HepG2 (cell line): ENCODE data around the gene HBS1L. TPM values are rescaled to one million over a fixed set of nuclear protein-coding genes. Genes with fewer than 3 reads are reported as not detected.

ENCODE experiments used
- ATAC-seq: fragments of 200-7000 bp; cut with Tn5 transposase; 3 replicates; pipeline ENCODE4 v1.9.1; 2020; ENCODE audit warnings: mild to moderate bottlenecking, moderate library complexity
- BruUV-seq: library from RNA; stranded (reverse); fragments of 400-500 nt; replicated peaks from 2 replicates; lab custom pipeline; 2021; lab: Mats Ljungman, UMichigan
- CTCF ChIA-PET: fragments of 300-600 bp; formaldehyde crosslinking; extraction: SDS; loops from one replicate; lab custom pipeline; 2021; ENCODE audit warnings: low total read pairs, inconsistent platforms, low intra/inter-chr PET ratio; lab: Yijun Ruan, JAX
- POLR2A ChIA-PET: fragments of 350-600 bp; sonication (Branson Sonifier 250); formaldehyde crosslinking; loops from one replicate; lab custom pipeline; 2020; ENCODE audit warnings: antibody characterized with exemption, inconsistent platforms; lab: Yijun Ruan, JAX
- DNase-seq: peaks from one replicate; pipeline ENCODE4 v3.0.0-alpha.2; 2015; ENCODE audit warnings: low spot score
- FAIRE-seq: peaks from 3 replicates; lab custom pipeline; 2011; peaks lifted over from hg19 to GRCh38; lab: Jason Lieb, UNC
- H2AFZ ChIP-seq: one replicate; pipeline ENCODE4 v1.6.1; 2011; ENCODE audit warnings: low read length, inconsistent platforms
- H3K27ac ChIP-seq: fragments of 300-600 bp; 3 replicates; pipeline ENCODE4 v1.8.0; 2011; ENCODE audit warnings: mixed run types, mild to moderate bottlenecking, mixed read lengths, low read length, inconsistent platforms; ENCODE audit not compliant: insufficient read depth; ENCODE audit errors: extremely low read length
- H3K27me3 ChIP-seq, 2 experiments: fragments of 200-600 bp in 1 of 2; 2 replicates in 1 of 2; 3 replicates in 1 of 2; pipeline versions ENCODE4 v1.6.0 to v1.8.0; 2011; ENCODE audit warnings: low read length in 2 of 2, mild to moderate bottlenecking in 2 of 2, moderate library complexity in 2 of 2, inconsistent platforms in 1 of 2; ENCODE audit not compliant: insufficient read depth in 2 of 2, control insufficient read depth in 1 of 2
- H3K36me3 ChIP-seq, 2 experiments: fragments of 200-600 bp in 1 of 2; replicated peaks in 1 of 2; 2 replicates in 1 of 2; 3 replicates in 1 of 2; pipeline versions ENCODE4 v1.5.1 to v1.8.0; 2011; ENCODE audit warnings: low read length in 2 of 2, inconsistent platforms in 1 of 2; ENCODE audit not compliant: insufficient read depth in 2 of 2, control insufficient read depth in 1 of 2
- H3K4me1 ChIP-seq: 2 replicates; pipeline ENCODE4 v1.5.1; 2012; ENCODE audit warnings: low read length, inconsistent platforms; ENCODE audit not compliant: insufficient read depth
- H3K4me2 ChIP-seq: 2 replicates; pipeline ENCODE4 v1.6.0; 2011; ENCODE audit warnings: low read depth, low read length, inconsistent platforms
- H3K4me3 ChIP-seq, 3 experiments: fragments of 200-600 bp in 1 of 3; sonication (generic), shearing (Covaris generic) in 1 of 3; replicated peaks in 1 of 3; 2 replicates each; pipeline ENCODE4 v1.5.1; 2011 to 2016; ENCODE audit warnings: low read length in 3 of 3, inconsistent platforms in 2 of 3, low read depth in 2 of 3, mild to moderate bottlenecking in 2 of 3, control low read depth in 1 of 3, mixed read lengths in 1 of 3; ENCODE audit not compliant: insufficient read depth in 1 of 3
- H3K79me2 ChIP-seq: one replicate; pipeline ENCODE4 v1.6.1; 2011; ENCODE audit warnings: low read length, inconsistent platforms; ENCODE audit not compliant: insufficient read depth
- H3K9ac ChIP-seq: 2 replicates; pipeline ENCODE4 v1.6.0; 2011; ENCODE audit warnings: mild to moderate bottlenecking, low read depth, low read length, inconsistent platforms; ENCODE audit not compliant: insufficient read depth
- H3K9me3 ChIP-seq: 2 replicates; pipeline ENCODE4 v1.5.1; 2012; ENCODE audit warnings: mild to moderate bottlenecking, low read length
- H4K20me1 ChIP-seq: 2 replicates; pipeline ENCODE4 v1.6.0; 2011; ENCODE audit warnings: inconsistent platforms, mild to moderate bottlenecking, low read length, moderate library complexity; ENCODE audit not compliant: insufficient read depth
- HNF1A ChIP-seq, 2 experiments: sonication (generic) in 1 of 2; formaldehyde crosslinking in 1 of 2; IDR thresholded peaks; 2 replicates each; pipeline versions ENCODE4 v1.4.0 to v1.6.1; 2016 to 2020; ENCODE audit warnings: borderline replicate concordance in 1 of 2, low read depth in 1 of 2, mild to moderate bottlenecking in 1 of 2, missing genetic modification reagents in 1 of 2
- THYN1 ChIP-seq: sonication (generic); formaldehyde crosslinking; IDR thresholded peaks from 2 replicates; pipeline ENCODE4 v1.8.1; 2023; ENCODE audit warnings: low read depth, mild to moderate bottlenecking, moderate library complexity, missing genetic modification reagents, borderline replicate concordance
- ZFP37 ChIP-seq: sonication (generic); formaldehyde crosslinking; IDR thresholded peaks from 2 replicates; pipeline ENCODE4 v1.4.0; 2020; ENCODE audit warnings: missing genetic modification reagents, borderline replicate concordance
- ZNF143 ChIP-seq: sonication (generic); formaldehyde crosslinking; IDR thresholded peaks from 2 replicates; pipeline ENCODE4 v1.4.0; 2020; ENCODE audit warnings: missing genetic modification reagents
- ZNF607 ChIP-seq: sonication (generic); formaldehyde crosslinking; IDR thresholded peaks from 2 replicates; pipeline ENCODE4 v1.5.1; 2020; ENCODE audit warnings: missing genetic modification reagents, mild to moderate bottlenecking, borderline replicate concordance
- WGBS: methylation state at CpG from one replicate; pipeline ENCODE4 v1.1.6; 2017; ENCODE audit warnings: low lambda C conversion rate; 5-methylcytosine and 5-hydroxymethylcytosine counted together
- in situ Hi-C: cut with HindIII; loops from 2 replicates; pipeline ENCODE4 v1.10.0; 2017; ENCODE audit warnings: low pct_unique_long_range_greater_than_20kb; ENCODE audit not compliant: extremely low pct_ligation_motif_present
- intact Hi-C: fragments of 100-400 bp; cut with micrococcal nuclease; formaldehyde crosslinking; loops from one replicate; pipeline ENCODE4 v1.10.0; 2022; ENCODE audit not compliant: unreplicated experiment
- polyA plus RNA-seq, 8 experiments: library from polyadenylated mRNA; depleted of rRNA in 3 of 8; stranded (reverse) in 7 of 8; unstranded in 1 of 8; fragments of >200 nt; fragmentation: Illumina TruSeq in 4 of 8; extraction: Trizol in 4 of 8; gene quantifications; 2 replicates each; pipeline versions ENCODE4 v1.2.1 to v1.2.3, GENCODE V29; 2011 to 2016; ENCODE audit warnings: low read depth in 4 of 8, missing spikeins in 1 of 8, mixed read lengths in 1 of 8; ENCODE audit not compliant: insufficient read depth in 1 of 8
- total RNA-seq, 5 experiments: library from RNA; depleted of rRNA; stranded (reverse); fragments of >200 nt; fragmentation: Illumina TruSeq; extraction: Trizol; gene quantifications; 2 replicates each; pipeline ENCODE4 v1.2.3, GENCODE V29; 2016; ENCODE audit warnings: low read depth in 1 of 5

The HBS1L gene
- total and polyA plus RNA-seq, 2 of the 13 experiments (the other 11 are each of a cell fraction or from before 2014, with no cell fraction given) = 44.1 to 138 TPM

GRCh38 chr6:135072753-135073152 lies 18.1 kb upstream of the HBS1L start:
- FAIRE-seq = no peak
- WGBS = 3% methylated on average over 3 of the region's 3 CpGs
- no peak overlapping the region for H3K27ac ChIP-seq
- intact Hi-C loops (no loop called here), in situ Hi-C loops (no loop called here)
- no TSS peak for BruUV-seq
- no peak overlapping the region for H3K4me3 ChIP-seq
- no peaks in the 10 kb centered on the region for H4K20me1 ChIP-seq
- peak overlapping the region; percentile 10; the same call in 1 of the 2 replicates for H3K4me2 ChIP-seq
- no peak for DNase-seq
- H2AFZ ChIP-seq = no peak overlapping the region
- no peaks in the 10 kb centered on the region for H3K79me2 ChIP-seq
- H3K27me3 ChIP-seq = no peaks in the 10 kb centered on the region; a peak in 1 of 5 replicates
- no peaks in the 10 kb centered on the region for H3K36me3 ChIP-seq
- peaks cover 7% of the 10 kb centered on the region for H3K4me1 ChIP-seq
- POLR2A ChIA-PET = no interaction called here
- no peak; the same call in 2 of the 3 replicates for ATAC-seq
- H3K9ac ChIP-seq = no peak overlapping the region
- no peaks in the 10 kb centered on the region for H3K9me3 ChIP-seq
- TF ChIP-seq ZFP37 (no peak), ZNF607 (CRISPR knock-in tag) (no peak), THYN1 (CRISPR knock-in tag) (no peak), ZNF143 (CRISPR knock-in tag) (no peak), HNF1A (IDR thresholded peaks at IDR 0.05; ENCODE audit: low read depth) (0 out of 2 replicates have a peak, but pooled peaks have one; percentile 19), HNF1A (CRISPR knock-in tag; IDR thresholded peaks at IDR 0.05; ENCODE audit: borderline replicate concordance) (no peak)
- CTCF ChIA-PET = no interaction called here
